ENCODE measurements around the gene TUBGCP3. TPM values are rescaled to one million over a fixed set of nuclear protein-coding genes. Genes with fewer than 3 reads are reported as not detected.

TUBGCP3 gene
- total RNA-seq, 1 donor from 2014 or later: 22.4 TPM

DNA sequence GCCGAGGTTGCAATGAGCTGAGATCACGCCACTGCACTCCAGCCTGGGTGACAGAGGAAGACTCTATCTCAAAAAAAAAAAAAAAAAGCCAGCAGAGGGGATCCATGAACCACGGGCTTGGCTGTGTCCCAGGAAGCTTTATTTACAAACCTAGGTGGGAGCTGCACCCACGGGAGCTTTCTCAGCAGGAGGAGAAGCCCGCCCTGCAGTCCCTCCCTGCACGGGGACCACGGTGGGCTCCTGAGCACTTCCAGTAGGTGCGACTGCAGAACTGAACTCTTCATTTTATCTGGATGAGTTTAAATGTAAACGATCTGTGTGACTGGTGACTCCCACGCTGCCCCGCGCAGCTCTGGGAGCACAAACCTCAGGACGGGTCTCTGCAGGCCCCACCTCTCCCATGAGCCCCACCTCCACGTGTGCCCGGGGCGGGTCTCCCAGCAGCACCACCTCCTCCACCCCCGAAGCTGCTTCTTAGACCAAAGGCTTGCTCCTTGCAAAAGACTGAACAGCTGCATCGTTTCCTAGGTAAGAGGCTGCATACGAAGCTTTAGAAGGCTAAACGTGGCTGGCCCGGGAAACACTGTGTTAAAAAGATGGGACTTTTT, 145.4 kb downstream of the TUBGCP3 start:
- DNase-seq (ENCODE audit: low spot score in 2 of 2): no peak
- H3K4me1 ChIP-seq: no peaks in the 10 kb centered on the region
- H3K27me3 ChIP-seq: no peaks in the 10 kb centered on the region
- no peak overlapping the region for H3K27ac ChIP-seq
- no peaks in the 10 kb centered on the region for H3K9me3 ChIP-seq
- H3K36me3 ChIP-seq: no peaks in the 10 kb centered on the region
- no peak overlapping the region for H3K4me3 ChIP-seq
- intact Hi-C loops (cut with DNase I): loop anchor here (10.0 kb wide), 1 partner anchor 968 kb away; no protein-coding TSS in a partner anchor
- TF ChIP-seq, protein P1, sequence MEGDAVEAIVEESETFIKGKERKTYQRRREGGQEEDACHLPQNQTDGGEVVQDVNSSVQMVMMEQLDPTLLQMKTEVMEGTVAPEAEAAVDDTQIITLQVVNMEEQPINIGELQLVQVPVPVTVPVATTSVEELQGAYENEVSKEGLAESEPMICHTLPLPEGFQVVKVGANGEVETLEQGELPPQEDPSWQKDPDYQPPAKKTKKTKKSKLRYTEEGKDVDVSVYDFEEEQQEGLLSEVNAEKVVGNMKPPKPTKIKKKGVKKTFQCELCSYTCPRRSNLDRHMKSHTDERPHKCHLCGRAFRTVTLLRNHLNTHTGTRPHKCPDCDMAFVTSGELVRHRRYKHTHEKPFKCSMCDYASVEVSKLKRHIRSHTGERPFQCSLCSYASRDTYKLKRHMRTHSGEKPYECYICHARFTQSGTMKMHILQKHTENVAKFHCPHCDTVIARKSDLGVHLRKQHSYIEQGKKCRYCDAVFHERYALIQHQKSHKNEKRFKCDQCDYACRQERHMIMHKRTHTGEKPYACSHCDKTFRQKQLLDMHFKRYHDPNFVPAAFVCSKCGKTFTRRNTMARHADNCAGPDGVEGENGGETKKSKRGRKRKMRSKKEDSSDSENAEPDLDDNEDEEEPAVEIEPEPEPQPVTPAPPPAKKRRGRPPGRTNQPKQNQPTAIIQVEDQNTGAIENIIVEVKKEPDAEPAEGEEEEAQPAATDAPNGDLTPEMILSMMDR (IDR thresholded peaks at IDR 0.05): no peak

DNA sequence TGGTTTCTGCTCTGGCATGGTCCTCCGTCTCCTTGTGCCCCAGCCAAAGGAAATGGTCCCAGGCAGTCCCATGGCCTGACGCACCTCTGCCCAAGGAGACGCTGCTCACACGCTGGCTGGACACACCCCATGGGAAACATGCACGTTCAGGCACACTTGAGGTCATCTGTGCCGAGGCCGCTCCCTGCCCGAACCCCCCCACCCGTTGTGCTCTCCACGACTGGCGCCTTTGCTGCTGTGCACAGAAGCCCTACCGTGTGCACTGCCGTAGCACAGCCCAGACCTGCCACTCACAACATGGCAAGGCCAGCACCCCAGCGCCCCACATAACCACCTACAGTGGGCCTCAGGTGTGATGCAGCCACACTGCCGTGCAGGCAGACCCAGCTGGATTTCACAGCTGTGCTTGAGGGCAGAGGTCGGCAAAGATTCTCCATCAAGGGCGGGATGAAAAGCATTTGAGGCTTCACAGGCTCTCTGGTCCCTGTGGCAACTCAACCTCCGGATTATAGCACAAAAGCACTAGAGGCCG, 146.1 kb downstream of the TUBGCP3 start:
- Histone ChIP-seq H3K4me1 (no peaks in the 10 kb centered on the region), H3K4me3 (no peak overlapping the region), H3K27ac (no peak overlapping the region), H3K36me3 (no peaks in the 10 kb centered on the region), H3K27me3 (no peaks in the 10 kb centered on the region), H3K9me3 (no peaks in the 10 kb centered on the region)
- intact Hi-C loops (cut with DNase I): loop anchor here (10.0 kb wide), 1 partner anchor 967 kb away; no protein-coding TSS in a partner anchor
- TF ChIP-seq, protein P1 (IDR thresholded peaks at IDR 0.05): no peak
- DNase-seq (ENCODE audit: low spot score in 2 of 2): no peak

DNA sequence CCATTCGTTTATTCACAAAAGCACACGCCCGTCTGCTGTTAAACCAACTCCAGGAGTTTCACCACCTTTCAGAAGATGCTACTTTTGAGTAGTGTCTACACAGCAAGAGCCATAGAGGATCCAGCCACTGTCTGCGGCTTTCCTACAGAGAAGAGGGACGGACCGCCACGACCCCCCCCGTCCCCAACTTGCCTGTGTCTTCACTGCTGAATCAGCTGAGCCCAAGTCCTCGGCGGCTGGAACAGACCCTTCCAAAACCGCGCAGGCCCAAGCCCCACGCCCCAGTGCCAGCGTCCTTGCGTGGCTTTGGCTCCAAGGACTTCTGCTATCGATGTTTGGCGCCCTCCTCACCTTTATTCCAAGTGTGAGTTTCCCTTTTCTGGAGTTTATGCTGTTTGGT, 146.7 kb downstream of the TUBGCP3 start:
- TF ChIP-seq, protein P1 (IDR thresholded peaks at IDR 0.05): no peak
- no peaks in the 10 kb centered on the region for H3K27me3 ChIP-seq
- intact Hi-C loops (cut with DNase I): loop anchor here (10.0 kb wide), 1 partner anchor 966 kb away; no protein-coding TSS in a partner anchor

DNA sequence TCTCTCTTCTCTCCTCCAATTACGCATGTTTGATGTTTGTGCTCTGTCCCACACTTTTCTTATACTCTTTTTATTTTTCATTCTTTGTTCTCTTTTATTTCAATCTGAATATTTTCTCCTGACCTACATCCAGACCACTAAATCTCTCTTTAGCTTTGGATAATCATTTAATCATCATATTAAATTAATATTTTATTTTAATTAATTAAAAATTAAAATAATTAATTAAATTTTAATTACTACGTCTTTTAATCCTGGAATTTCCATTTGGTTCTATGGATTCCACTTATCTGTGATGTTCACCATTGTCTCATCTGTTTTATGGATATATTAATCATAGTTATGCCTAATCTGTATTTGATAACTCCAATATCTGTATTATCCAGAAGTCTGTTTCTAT, 149.4 kb downstream of the TUBGCP3 start:
- Histone ChIP-seq H3K4me3 (no peak overlapping the region), H3K27me3 (no peaks in the 10 kb centered on the region), H3K4me1 (no peaks in the 10 kb centered on the region), H3K36me3 (no peaks in the 10 kb centered on the region), H3K9me3 (no peaks in the 10 kb centered on the region), H3K27ac (no peak overlapping the region)
- DNase-seq (ENCODE audit: low spot score in 2 of 2): no peak
- intact Hi-C loops (cut with DNase I): no loop called here
- TF ChIP-seq, protein P1 (IDR thresholded peaks at IDR 0.05): no peak

More for the DNA sequence above, 146.7 kb downstream of the TUBGCP3 start:
- H3K4me1 ChIP-seq: no peaks in the 10 kb centered on the region
- H3K4me3 ChIP-seq: no peak overlapping the region
- no peaks in the 10 kb centered on the region for H3K36me3 ChIP-seq
- no peak for DNase-seq (ENCODE audit: low spot score in 2 of 2)
- H3K9me3 ChIP-seq: no peaks in the 10 kb centered on the region
- H3K27ac ChIP-seq: no peak overlapping the region

DNA sequence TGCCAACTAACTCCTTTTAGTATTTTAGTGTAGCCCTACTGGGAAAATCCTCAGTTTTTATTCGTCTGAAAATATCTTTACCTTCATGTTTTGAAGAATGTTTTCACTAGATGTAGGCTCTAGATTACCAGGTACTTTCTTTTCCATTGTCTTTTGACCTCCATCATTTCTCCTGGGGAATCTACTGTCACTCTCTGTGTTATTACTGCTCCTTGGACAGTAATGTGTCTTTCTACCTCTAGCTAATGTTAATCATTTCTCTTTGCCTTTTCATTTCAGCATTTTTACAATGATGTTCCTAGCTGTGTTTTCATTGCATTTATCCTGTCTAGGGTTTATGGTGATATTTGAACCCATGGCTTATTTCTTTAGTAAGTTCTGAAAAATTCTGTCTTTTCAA, 149.9 kb downstream of the TUBGCP3 start:
- intact Hi-C loops (cut with DNase I): no loop called here
- Histone ChIP-seq H3K27me3 (no peaks in the 10 kb centered on the region), H3K27ac (no peak overlapping the region), H3K36me3 (no peaks in the 10 kb centered on the region), H3K9me3 (no peaks in the 10 kb centered on the region), H3K4me1 (no peaks in the 10 kb centered on the region), H3K4me3 (no peak overlapping the region)
- TF ChIP-seq, protein P1 (IDR thresholded peaks at IDR 0.05): no peak
- DNase-seq (ENCODE audit: low spot score in 2 of 2): no peak

All from ascending aorta (tissue), 2 donors.